K562 (cell line): ENCODE results near the gene MYO1H. TPM values are rescaled to one million over a fixed set of nuclear protein-coding genes. Genes with fewer than 3 reads are reported as not detected.
A peak's percentile ranks its signal among the peaks of the same experiment; 100 is the strongest.

Experiments used
- ATAC-seq: fragments of 200-7000 bp; cut with Tn5 transposase; 3 replicates; pipeline ENCODE4 v1.9.1; 2020; ENCODE audit warnings: moderate library complexity
- BruUV-seq: library from RNA; stranded (reverse); fragments of 400-500 nt; replicated peaks from 2 replicates; lab custom pipeline; 2021; lab: Mats Ljungman, UMichigan
- CTCF ChIA-PET: fragments of 300-600 bp; formaldehyde crosslinking; extraction: SDS; loops from one replicate; lab custom pipeline; 2021; ENCODE audit warnings: low intra/inter-chr PET ratio; lab: Yijun Ruan, JAX
- POLR2A ChIA-PET: fragments of 300-600, 350-650 bp; sonication (Branson Sonifier 250); formaldehyde crosslinking; extraction: SDS; loops from one replicate; lab custom pipeline; 2021; ENCODE audit warnings: antibody characterized with exemption, inconsistent platforms; lab: Yijun Ruan, JAX
- DNase-seq, 4 experiments: peaks; one replicate each; pipeline versions ENCODE4 v3.0.0 to v3.0.0-alpha.2; 2011 to 2018; ENCODE audit warnings: low spot score in 3 of 4, mixed read lengths in 3 of 4; ENCODE audit errors: extremely low read depth in 1 of 4
- FAIRE-seq: peaks from 2 replicates; lab custom pipeline; 2011; peaks lifted over from hg19 to GRCh38; lab: Jason Lieb, UNC
- H2AFZ ChIP-seq: 2 replicates; pipeline ENCODE4 v1.6.0; 2011; ENCODE audit warnings: low read depth, low read length, control low read depth, inconsistent platforms
- H3K27ac ChIP-seq: fragments of 200-600 bp; 3 replicates; pipeline ENCODE4 v1.8.0; 2011; ENCODE audit warnings: low read depth, mild to moderate bottlenecking, control low read depth, inconsistent platforms, low read length, moderate library complexity, mixed read lengths; ENCODE audit errors: extremely low read depth
- H3K27me3 ChIP-seq, 2 experiments: fragments of 300-600 bp in 1 of 2; 2 replicates in 1 of 2; 3 replicates in 1 of 2; pipeline versions ENCODE4 v1.6.0 to v1.8.0; 2011; ENCODE audit warnings: inconsistent platforms in 2 of 2, low read length in 2 of 2, mild to moderate bottlenecking in 1 of 2, mixed read lengths in 1 of 2, moderate library complexity in 1 of 2; ENCODE audit not compliant: control insufficient read depth in 2 of 2, insufficient read depth in 2 of 2
- H3K36me3 ChIP-seq: fragments of 300-600 bp; 3 replicates; pipeline ENCODE4 v1.8.0; 2011; ENCODE audit warnings: mild to moderate bottlenecking, low read length, inconsistent platforms; ENCODE audit not compliant: control insufficient read depth, insufficient read depth
- H3K4me1 ChIP-seq, 2 experiments: fragments of 200-600 bp in 1 of 2; replicated peaks in 1 of 2; 2 replicates in 1 of 2; 3 replicates in 1 of 2; pipeline versions ENCODE4 v1.5.1 to v1.8.0; 2011; ENCODE audit warnings: inconsistent platforms in 2 of 2, low read length in 2 of 2, mild to moderate bottlenecking in 1 of 2, mixed read lengths in 1 of 2, moderate library complexity in 1 of 2; ENCODE audit not compliant: control insufficient read depth in 2 of 2, insufficient read depth in 2 of 2
- H3K4me2 ChIP-seq: 2 replicates; pipeline ENCODE4 v1.6.1; 2011; ENCODE audit warnings: low read length, control low read depth, inconsistent platforms, mixed read lengths; ENCODE audit not compliant: insufficient read depth
- H3K4me3 ChIP-seq: fragments of 200-600 bp; sonication (generic), shearing (Covaris generic); 2 replicates; pipeline ENCODE4 v1.5.1; 2016; ENCODE audit warnings: control low read depth, inconsistent platforms
- H3K79me2 ChIP-seq: fragments of 200-600 bp; 3 replicates; pipeline ENCODE4 v1.8.0; 2011; ENCODE audit warnings: low read length, inconsistent platforms; ENCODE audit not compliant: control insufficient read depth, insufficient read depth
- H3K9ac ChIP-seq, 2 experiments: 2 replicates each; pipeline versions ENCODE4 v1.6.0 to v1.6.1; 2011; ENCODE audit warnings: low read depth in 2 of 2, low read length in 2 of 2, control low read depth in 1 of 2, inconsistent platforms in 1 of 2, mild to moderate bottlenecking in 1 of 2, mixed read lengths in 1 of 2; ENCODE audit not compliant: insufficient read depth in 1 of 2
- H3K9me1 ChIP-seq: one replicate; pipeline ENCODE4 v1.6.0; 2011; ENCODE audit warnings: inconsistent platforms, mild to moderate bottlenecking, low read length, moderate library complexity; ENCODE audit not compliant: control insufficient read depth, insufficient read depth
- H3K9me3 ChIP-seq: replicated peaks from 2 replicates; pipeline ENCODE4 v1.5.1; 2011; ENCODE audit warnings: low read depth, low read length, inconsistent platforms; ENCODE audit not compliant: control insufficient read depth, insufficient read depth
- H4K20me1 ChIP-seq: replicated peaks from 2 replicates; pipeline ENCODE4 v1.6.1; 2011; ENCODE audit warnings: low read length, inconsistent platforms, mixed read lengths; ENCODE audit not compliant: control insufficient read depth, insufficient read depth
- CREM ChIP-seq: IDR thresholded peaks from 2 replicates; pipeline ENCODE4 v1.6.1; 2014; ENCODE audit warnings: antibody characterized with exemption, low read depth
- CTBP1 ChIP-seq: fragments of 450-650 bp; IDR thresholded peaks from 2 replicates; pipeline ENCODE4 v1.6.1; 2016; ENCODE audit warnings: borderline replicate concordance
- HCFC1 ChIP-seq: IDR thresholded peaks from 2 replicates; pipeline ENCODE4 v1.6.1; 2012; ENCODE audit warnings: low read depth, low read length, improper control_type of control experiment
- HMGN3 ChIP-seq: IDR thresholded peaks from 2 replicates; pipeline ENCODE4 v1.6.1; 2011; ENCODE audit warnings: borderline replicate concordance, low read depth, mild to moderate bottlenecking, mixed read lengths, low read length; ENCODE audit not compliant: insufficient read length; ENCODE audit errors: extremely low read depth
- MEIS2 ChIP-seq: fragments of 450-650 bp; IDR thresholded peaks from 2 replicates; pipeline ENCODE4 v1.6.1; 2014; ENCODE audit warnings: mild to moderate bottlenecking; ENCODE audit not compliant: partially characterized antibody
- MXI1 ChIP-seq: IDR thresholded peaks from 2 replicates; pipeline ENCODE4 v1.6.1; 2011; ENCODE audit warnings: low read depth, mild to moderate bottlenecking, improper control_type of control experiment, low read length
- RBM15 ChIP-seq: fragments of 200-400 bp; formaldehyde crosslinking; IDR thresholded peaks from 2 replicates; pipeline ENCODE4 v1.6.1; 2018; ENCODE audit warnings: mild to moderate bottlenecking, low read length, moderate library complexity; ENCODE audit not compliant: insufficient read depth
- RCOR1 ChIP-seq, 2 experiments: IDR thresholded peaks; 2 replicates each; pipeline ENCODE4 v1.6.1; 2012; ENCODE audit warnings: low read depth in 2 of 2, low read length in 2 of 2, borderline replicate concordance in 1 of 2, improper control_type of control experiment in 1 of 2
- STAG1 ChIP-seq: sonication (generic); formaldehyde crosslinking; IDR thresholded peaks from 2 replicates; pipeline ENCODE4 v1.5.0; 2020; ENCODE audit warnings: missing genetic modification reagents, borderline replicate concordance
- XRCC5 ChIP-seq: fragments of 200-400 bp; formaldehyde crosslinking; IDR thresholded peaks from 2 replicates; pipeline ENCODE4 v1.6.1; 2017; ENCODE audit warnings: low read depth, mild to moderate bottlenecking, low read length
- ZEB2 ChIP-seq: fragments of 450-650 bp; IDR thresholded peaks from 2 replicates; pipeline ENCODE4 v1.6.1; 2016
- WGBS: fragments of 100-300 bp; shearing (Covaris generic); methylation state at CpG from one replicate; pipeline ENCODE4 v1.1.6; 2016; ENCODE audit warnings: low coverage, mixed read lengths; ENCODE audit not compliant: insufficient coverage; ENCODE audit errors: missing lambda C conversion rate; 5-methylcytosine and 5-hydroxymethylcytosine counted together
- in situ Hi-C: fragments of 300-500 bp; cut with MboI; formaldehyde crosslinking; loops from 4 replicates; pipeline ENCODE4 v1.15.0; 2018; ENCODE audit warnings: inconsistent platforms, mixed read lengths
- intact Hi-C: fragments of 100-400 bp; cut with micrococcal nuclease; formaldehyde crosslinking; loops from 2 replicates; pipeline ENCODE4 v1.14.2; 2022
- polyA plus RNA-seq, 8 experiments: library from polyadenylated mRNA; depleted of rRNA in 4 of 8; stranded (reverse) in 5 of 8; unstranded in 3 of 8; fragments of >200 nt; fragmentation: Nextera tagmentation in 2 of 8; fragmentation: Illumina TruSeq in 1 of 8; extraction: Ambion mirVana in 2 of 8; extraction: Trizol in 1 of 8; gene quantifications; 2 replicates each; pipeline versions ENCODE4 v1.2.1 to v1.2.3, GENCODE V29; 2011 to 2014; ENCODE audit warnings: inconsistent platforms in 1 of 8, missing spikeins in 1 of 8
- total RNA-seq, 7 experiments: library from RNA; depleted of rRNA in 6 of 7; stranded (reverse); fragments of >200 nt in 6 of 7; fragmentation: Illumina TruSeq in 2 of 7; extraction: Trizol in 2 of 7; gene quantifications; 2 replicates each; pipeline versions ENCODE4 v1.2.1 to v1.2.3, GENCODE V29; 2011 to 2021; ENCODE audit warnings: low replicate concordance in 1 of 7
- TF ChIP-seq, protein P1 (sequence below): fragments of 250-450 bp; sonication (Bioruptor Pico); IDR thresholded peaks from 2 replicates; pipeline ENCODE4 v1.4.0; 2020; ENCODE audit warnings: mild to moderate bottlenecking, moderate library complexity, borderline replicate concordance
- TF ChIP-seq, protein P2 (sequence below): fragments of 450-650 bp; IDR thresholded peaks from 2 replicates; pipeline ENCODE4 v1.6.1; 2018; ENCODE audit not compliant: partially characterized antibody

MYO1H gene
- total and polyA plus RNA-seq, 9 of the 15 experiments (the other 6 are each of a cell fraction or from before 2014, with no cell fraction given): not detected

DNA sequence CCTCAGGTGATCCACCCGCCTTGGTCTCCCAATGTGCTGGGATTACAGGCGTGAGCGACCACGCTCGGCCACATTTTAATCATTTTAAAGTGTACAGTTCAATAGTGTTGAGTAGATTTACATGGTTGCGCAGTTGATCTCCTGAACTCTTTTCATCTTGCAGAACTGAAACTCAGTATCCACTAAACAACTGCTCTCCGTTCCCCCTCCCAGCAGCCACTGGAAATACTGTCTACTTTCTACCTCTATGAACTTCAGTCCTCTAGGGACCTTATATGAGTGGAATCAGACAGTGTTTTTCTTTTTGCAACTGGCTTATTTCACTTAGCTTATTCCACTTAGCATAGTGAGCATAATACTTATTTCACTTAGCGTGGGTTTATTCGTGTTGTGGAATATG, 75.7 kb downstream of the MYO1H start (continued):
- TF ChIP-seq RBM15: no peak
- TF ChIP-seq CTBP1: no peak

DNA sequence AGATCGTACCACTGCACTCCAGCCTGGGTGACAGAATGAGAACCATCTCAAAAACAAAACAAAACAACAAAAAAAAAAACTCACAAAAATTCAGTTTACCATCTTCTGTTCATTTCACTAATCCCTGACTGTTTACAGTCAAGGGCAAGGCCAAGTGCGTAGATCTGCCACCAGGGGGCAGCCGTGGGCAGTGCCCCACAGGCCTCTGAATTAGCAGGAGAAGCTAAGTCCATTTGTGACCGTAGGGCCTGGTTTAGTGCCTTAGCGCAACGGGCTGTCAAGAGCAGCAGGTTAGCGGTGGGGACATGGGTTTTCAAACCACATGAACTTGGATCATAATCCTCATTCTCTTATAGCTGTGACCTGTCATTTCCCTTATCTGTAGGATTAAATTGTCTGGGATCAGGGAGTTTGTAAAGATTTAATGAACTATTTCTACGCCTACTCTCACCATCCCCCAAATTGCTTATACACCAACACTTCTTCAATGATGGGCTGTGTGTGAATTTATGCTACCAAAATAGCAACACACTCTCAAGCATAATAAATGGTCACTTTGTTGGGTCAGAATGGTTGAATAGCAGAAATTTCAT, 80.4 kb downstream of the MYO1H start:
- no peak overlapping the region for H3K27ac ChIP-seq
- intact Hi-C loops (loop anchor here (2.0 to 10.0 kb wide), 2 partner anchors 87 to 347 kb away; no protein-coding TSS in a partner anchor), in situ Hi-C loops (no loop called here)
- no TSS peak for BruUV-seq
- 0 out of 2 replicates have a peak, but pooled peaks cover 3% of the 10 kb centered on the region for H3K9me3 ChIP-seq
- no peaks in the 10 kb centered on the region for H3K9me1 ChIP-seq
- H3K4me1 ChIP-seq: no peaks in the 10 kb centered on the region; a peak in 1 of 5 replicates
- H3K27me3 ChIP-seq: peaks cover 7 to 33% of the 10 kb centered on the region in 2 experiments; a peak in 4 of 5 replicates
- H3K4me2 ChIP-seq: no peak overlapping the region
- peak; percentile 79 to 87 (median 85) for DNase-seq
- peak; percentile 93 for FAIRE-seq
- POLR2A ChIA-PET: interaction anchor here (0.6 to 1.2 kb wide), 4 partner anchors 33 to 612 kb away, joined by 3 read pairs; no protein-coding TSS in a partner anchor
- no peak overlapping the region for H3K9ac ChIP-seq
- H3K36me3 ChIP-seq: no peaks in the 10 kb centered on the region
- H3K79me2 ChIP-seq: no peaks in the 10 kb centered on the region
- H2AFZ ChIP-seq: no peak overlapping the region
- H3K4me3 ChIP-seq: no peak overlapping the region
- 0 out of 2 replicates have a peak, but pooled peaks cover 3% of the 10 kb centered on the region for H4K20me1 ChIP-seq
- WGBS: 16% methylated on average over 8 of the region's 8 CpGs
- CTCF ChIA-PET: interaction anchor here (0.6 to 1.9 kb wide), 4 partner anchors 17 to 347 kb away, joined by 3 to 6 read pairs (median 3); no protein-coding TSS in a partner anchor
- peak; percentile 95 for ATAC-seq
- 0 out of 2 replicates have a peak, but pooled peaks have one; percentile 30 for TF ChIP-seq ZEB2
- 0 out of 4 replicates have a peak, but pooled peaks of 1 of the 2 experiments have one; percentile 22 for TF ChIP-seq RCOR1 (IDR thresholded peaks at IDR 0.05; ENCODE audit: borderline replicate concordance in 1 of 2, low read depth in 2 of 2, low read length in 2 of 2)
- peak; percentile 51; the same call in 1 of the 2 replicates for TF ChIP-seq CREM
- TF ChIP-seq XRCC5: 0 out of 2 replicates have a peak, but pooled peaks have one; percentile 60
- TF ChIP-seq, protein P1, sequence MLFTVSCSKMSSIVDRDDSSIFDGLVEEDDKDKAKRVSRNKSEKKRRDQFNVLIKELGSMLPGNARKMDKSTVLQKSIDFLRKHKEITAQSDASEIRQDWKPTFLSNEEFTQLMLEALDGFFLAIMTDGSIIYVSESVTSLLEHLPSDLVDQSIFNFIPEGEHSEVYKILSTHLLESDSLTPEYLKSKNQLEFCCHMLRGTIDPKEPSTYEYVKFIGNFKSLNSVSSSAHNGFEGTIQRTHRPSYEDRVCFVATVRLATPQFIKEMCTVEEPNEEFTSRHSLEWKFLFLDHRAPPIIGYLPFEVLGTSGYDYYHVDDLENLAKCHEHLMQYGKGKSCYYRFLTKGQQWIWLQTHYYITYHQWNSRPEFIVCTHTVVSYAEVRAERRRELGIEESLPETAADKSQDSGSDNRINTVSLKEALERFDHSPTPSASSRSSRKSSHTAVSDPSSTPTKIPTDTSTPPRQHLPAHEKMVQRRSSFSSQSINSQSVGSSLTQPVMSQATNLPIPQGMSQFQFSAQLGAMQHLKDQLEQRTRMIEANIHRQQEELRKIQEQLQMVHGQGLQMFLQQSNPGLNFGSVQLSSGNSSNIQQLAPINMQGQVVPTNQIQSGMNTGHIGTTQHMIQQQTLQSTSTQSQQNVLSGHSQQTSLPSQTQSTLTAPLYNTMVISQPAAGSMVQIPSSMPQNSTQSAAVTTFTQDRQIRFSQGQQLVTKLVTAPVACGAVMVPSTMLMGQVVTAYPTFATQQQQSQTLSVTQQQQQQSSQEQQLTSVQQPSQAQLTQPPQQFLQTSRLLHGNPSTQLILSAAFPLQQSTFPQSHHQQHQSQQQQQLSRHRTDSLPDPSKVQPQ (CRISPR knock-in tag): no peak
- TF ChIP-seq, protein P2, sequence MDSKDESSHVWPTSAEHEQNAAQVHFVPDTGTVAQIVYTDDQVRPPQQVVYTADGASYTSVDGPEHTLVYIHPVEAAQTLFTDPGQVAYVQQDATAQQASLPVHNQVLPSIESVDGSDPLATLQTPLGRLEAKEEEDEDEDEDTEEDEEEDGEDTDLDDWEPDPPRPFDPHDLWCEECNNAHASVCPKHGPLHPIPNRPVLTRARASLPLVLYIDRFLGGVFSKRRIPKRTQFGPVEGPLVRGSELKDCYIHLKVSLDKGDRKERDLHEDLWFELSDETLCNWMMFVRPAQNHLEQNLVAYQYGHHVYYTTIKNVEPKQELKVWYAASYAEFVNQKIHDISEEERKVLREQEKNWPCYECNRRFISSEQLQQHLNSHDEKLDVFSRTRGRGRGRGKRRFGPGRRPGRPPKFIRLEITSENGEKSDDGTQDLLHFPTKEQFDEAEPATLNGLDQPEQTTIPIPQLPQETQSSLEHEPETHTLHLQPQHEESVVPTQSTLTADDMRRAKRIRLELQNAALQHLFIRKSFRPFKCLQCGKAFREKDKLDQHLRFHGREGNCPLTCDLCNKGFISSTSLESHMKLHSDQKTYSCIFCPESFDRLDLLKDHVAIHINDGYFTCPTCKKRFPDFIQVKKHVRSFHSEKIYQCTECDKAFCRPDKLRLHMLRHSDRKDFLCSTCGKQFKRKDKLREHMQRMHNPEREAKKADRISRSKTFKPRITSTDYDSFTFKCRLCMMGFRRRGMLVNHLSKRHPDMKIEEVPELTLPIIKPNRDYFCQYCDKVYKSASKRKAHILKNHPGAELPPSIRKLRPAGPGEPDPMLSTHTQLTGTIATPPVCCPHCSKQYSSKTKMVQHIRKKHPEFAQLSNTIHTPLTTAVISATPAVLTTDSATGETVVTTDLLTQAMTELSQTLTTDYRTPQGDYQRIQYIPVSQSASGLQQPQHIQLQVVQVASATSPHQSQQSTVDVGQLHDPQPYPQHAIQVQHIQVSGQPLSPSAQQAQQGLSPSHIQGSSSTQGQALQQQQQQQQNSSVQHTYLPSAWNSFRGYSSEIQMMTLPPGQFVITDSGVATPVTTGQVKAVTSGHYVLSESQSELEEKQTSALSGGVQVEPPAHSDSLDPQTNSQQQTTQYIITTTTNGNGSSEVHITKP: no peak
- no peak for TF ChIP-seq MEIS2
- TF ChIP-seq HCFC1: 0 out of 2 replicates have a peak, but pooled peaks have one; percentile 21
- TF ChIP-seq HMGN3: no peak
- 0 out of 2 replicates have a peak, but pooled peaks have one; percentile 16 for TF ChIP-seq MXI1
- peak; percentile 60; the same call in 1 of the 2 replicates for TF ChIP-seq STAG1 (CRISPR knock-in tag)
